SU-DHL-6 (cell line): ENCODE results near the gene KLRC2.

Experiments
- CTCF ChIP-seq: fragments of 200-600 bp; sonication (generic); IDR thresholded peaks from one replicate; pipeline ENCODE4 v1.5.1; 2017; ENCODE audit warnings: antibody characterized with exemption, mild to moderate bottlenecking, low read length, moderate library complexity; ENCODE audit not compliant: insufficient read depth, poor library complexity, severe bottlenecking
- EZH2phosphoT487 ChIP-seq: fragments of 200-600 bp; sonication (generic), shearing (Covaris generic); conservative IDR thresholded peaks from 2 replicates; pipeline ENCODE4 v1.6.1; 2018; ENCODE audit warnings: mild to moderate bottlenecking, antibody characterized with exemption, low read length, moderate library complexity, mixed read lengths

- TF ChIP-seq CTCF (no peak), EZH2phosphoT487 (no peak)
These were observed 45.9 kb downstream of the KLRC2 start, which contains the start of gene KLRK1 for GRCh38 chr12:10389904-10390303.
